ENCODE measurements around the gene ISG15.
"Not testable (repeated sequence)": the region's sequence is repeated elsewhere in the genome, so short reads cannot be mapped to it uniquely, and the experiment has no call there.

The ISG15 gene

DNA sequence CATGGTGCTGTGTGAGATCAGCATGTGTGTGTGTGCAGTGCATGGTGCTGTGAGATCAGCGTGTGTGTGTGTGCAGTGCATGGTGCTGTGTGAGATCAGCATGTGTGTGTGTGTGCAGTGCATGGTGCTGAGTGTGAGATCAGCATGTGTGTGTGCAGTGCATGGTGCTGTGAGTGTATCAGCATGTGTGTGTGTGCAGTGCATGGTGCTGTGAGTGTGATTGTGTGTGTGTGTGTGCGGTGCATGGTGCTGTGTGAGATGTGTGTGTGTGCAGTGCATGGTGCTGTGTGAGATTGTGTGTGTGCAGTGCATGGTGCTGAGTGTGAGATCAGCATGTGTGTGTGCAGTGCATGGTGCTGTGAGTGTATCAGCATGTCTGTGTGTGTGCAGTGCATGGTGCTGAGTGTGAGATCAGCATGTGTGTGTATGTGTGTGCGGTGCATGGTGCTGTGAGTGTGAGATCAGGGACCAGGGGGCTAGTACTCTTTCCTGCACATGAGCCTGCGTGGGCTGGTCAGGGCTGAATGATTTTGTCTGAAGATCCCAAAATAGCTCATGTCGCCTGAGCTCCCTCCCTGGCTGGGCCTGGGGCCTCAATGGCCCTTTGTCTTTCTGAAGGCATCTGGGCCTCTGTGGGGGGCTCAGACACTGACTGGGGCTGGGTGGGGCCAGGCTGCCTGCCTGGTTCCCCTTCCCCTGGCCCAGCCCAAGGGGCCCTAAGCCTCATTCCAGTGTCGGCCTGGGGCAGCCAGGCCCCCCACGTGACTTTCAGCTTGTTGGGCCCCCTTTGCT lies 17.8 kb downstream of the ISG15 start:
- DNase-seq = not testable (repeated sequence)

GRCh38 chr1:1031659-1032235 lies 18.4 kb downstream of the ISG15 start:
- no peak for DNase-seq

DNA sequence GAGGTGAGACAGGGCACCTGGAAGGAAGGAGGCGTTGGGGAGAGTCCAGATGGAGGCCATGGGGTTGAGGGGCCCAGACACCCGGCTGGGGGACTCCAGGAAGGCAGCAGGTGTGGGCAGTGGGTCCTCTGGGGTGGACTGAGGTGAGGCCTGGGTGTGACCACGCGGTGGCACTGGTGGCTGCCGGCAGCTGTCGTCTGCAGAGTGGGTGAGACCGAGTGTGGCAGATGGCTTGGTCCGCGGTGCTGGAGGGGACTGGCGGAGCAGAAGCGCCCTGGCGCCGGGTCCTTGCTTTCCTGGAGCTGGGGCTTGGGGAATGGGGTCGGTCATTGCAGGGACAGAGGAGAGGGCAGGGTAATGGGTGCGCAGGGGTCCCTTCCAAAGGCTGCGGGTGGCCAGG lies 19.1 kb downstream of the ISG15 start:
- peak; percentile 25 for DNase-seq

DNA sequence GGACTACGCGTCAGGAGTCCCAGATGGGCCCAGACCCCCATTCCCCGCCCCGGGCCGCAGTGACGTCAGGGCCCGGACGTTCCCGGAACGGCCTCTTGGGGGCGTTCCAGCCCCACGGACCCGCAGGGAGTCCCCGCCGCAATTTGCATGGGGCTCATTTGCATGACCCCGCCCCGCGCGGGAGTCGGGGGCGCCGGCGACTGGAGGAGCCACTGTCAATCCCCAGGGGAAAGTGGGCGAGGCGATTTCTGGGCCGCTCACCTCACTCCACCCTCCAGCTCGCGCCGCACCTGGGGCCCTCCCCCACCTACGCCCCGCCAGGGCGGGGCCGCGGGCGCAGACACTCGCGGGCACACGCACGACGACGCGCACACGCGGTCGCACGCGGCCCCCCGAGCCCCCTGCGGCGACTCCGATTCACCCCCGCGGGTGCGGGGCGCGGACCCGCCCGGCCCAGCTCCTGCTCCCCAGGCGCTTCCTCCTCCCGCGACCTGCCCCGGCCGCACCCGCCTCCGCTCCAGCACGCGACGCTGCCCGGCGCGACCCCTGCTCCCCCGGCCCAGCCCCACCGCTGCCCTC lies 19.8 kb downstream of the ISG15 start:
- DNase-seq = peak; percentile 94

GRCh38 chr1:1033731-1034438 lies 20.6 kb downstream of the ISG15 start:
- DNase-seq = peak; percentile 31

DNA sequence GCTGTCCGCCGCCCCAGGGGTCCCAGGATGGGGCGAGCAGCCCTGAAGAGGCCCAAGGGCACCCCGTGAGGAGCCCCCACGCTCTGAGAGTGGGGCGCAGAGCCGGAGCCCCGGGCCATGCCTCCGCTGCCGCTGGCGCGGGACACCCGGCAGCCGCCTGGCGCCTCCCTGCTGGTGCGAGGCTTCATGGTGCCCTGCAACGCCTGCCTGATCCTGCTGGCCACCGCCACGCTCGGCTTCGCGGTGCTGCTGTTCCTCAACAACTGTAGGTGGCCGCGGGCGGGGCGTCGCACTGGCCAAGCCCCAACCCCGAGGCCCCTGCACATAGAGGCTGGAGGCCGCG lies 21.1 kb downstream of the ISG15 start:
- no peak for DNase-seq

- no peak for DNase-seq
Observed at GRCh38 chr1:1035291-1035943, 22.1 kb downstream of the ISG15 start.

DNA sequence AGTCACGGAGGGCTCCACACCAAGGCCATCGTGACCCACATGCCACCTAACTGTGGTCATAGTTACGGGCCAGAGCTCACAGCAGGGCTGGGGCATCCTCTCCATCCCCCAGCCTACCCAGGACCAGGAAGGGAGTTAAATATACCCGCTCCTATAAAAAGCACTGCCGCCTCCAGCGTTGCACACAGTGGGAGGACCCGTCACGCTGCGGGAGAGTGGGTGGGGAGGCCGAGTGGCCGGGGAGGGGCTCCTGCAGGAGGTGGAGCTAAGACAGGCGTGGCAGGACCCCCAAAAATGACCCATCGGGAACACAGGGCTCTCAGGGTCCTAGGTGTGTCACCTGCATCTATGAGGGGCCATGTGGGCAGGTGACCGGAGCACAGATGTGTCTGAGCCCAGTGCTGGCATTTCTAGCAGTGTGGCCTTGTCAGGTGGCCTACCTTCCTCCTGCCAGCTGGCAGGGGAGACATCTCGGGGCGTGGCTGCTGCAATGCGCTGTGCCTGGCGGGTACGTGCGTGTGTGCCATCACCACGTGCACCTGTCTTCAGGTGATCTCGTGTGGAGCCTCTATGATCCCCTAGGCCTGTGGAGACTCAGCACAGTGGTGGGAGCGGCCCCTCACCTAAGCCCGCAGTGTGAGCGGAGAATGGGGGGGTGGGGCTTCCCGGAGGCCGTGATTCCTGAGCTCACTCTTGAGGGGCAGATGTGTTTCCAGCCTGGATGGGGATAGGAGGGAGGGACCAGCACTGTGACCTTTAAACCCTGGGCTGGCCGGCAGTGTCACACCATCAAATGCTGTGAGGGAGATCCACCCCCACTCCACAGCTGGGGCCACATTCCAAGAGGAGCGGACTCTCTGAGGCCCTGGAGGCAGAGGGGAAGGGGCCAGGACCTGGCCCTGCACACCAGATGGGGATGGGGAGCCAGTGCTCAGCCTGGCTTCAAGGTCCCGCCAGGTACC lies 24.4 kb downstream of the ISG15 start:
- no peak for DNase-seq

GRCh38 chr1:1038694-1039093 lies 25.4 kb downstream of the ISG15 start:
- DNase-seq = no peak

- no peak for DNase-seq
Observed at GRCh38 chr1:1039145-1039910, 26.0 kb downstream of the ISG15 start.

DNA sequence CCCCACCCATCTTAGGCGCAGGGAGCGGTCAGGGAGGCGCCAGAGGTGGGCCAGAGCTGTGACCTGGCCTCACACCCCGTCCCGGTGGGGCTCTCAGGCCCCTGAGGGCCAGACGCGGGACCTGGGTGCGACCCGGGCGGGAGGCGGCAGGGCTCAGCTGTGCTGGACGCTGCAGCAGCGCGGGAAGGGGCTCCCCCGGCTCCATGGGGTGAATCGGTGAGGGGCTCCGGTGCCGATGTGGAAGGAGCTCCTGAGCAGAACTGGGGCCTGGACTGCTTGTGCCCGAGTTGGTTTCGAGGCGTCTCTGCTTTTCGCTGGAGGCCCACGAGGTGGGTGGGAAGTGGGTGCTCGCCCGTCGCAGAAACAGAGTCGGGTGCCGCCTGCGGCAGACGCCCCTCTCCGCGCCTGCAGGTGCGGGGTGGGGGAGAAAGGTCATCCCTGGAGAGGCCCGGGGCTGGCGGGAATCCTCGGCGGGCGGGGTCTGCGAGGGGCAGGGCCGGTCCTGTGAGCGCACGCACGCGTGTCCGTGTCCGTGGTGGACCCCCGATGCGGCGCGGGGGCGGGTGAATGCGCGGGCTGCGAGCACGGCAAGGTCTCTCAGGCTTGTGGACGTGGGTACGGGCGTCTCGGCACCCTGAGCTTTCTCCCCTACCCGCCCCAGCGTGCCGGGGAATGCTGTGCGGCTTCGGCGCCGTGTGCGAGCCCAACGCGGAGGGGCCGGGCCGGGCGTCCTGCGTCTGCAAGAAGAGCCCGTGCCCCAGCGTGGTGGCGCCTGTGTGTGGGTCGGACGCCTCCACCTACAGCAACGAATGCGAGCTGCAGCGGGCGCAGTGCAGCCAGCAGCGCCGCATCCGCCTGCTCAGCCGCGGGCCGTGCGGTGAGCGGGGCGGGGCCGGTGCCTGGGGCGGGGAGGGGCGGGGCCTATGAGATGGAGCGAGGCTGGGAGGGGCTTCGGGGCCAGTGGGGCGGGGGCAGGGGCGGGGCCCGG lies 27.0 kb downstream of the ISG15 start:
- DNase-seq = peak; percentile 79

DNA sequence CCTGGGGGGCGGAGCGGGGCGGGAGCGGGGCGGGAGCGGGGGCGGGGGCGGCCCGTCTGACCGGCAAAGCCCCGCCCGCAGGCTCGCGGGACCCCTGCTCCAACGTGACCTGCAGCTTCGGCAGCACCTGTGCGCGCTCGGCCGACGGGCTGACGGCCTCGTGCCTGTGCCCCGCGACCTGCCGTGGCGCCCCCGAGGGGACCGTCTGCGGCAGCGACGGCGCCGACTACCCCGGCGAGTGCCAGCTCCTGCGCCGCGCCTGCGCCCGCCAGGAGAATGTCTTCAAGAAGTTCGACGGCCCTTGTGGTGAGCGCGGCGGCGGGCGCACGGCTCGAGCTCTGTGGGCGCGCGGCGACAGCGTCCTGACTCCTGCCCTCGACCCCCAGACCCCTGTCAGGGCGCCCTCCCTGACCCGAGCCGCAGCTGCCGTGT lies 27.8 kb downstream of the ISG15 start:
- no peak for DNase-seq

GRCh38 chr1:1041873-1042272 lies 28.6 kb downstream of the ISG15 start:
- no peak for DNase-seq

GRCh38 chr1:1042835-1043234 lies 29.5 kb downstream of the ISG15 start:
- no peak for DNase-seq

DNA sequence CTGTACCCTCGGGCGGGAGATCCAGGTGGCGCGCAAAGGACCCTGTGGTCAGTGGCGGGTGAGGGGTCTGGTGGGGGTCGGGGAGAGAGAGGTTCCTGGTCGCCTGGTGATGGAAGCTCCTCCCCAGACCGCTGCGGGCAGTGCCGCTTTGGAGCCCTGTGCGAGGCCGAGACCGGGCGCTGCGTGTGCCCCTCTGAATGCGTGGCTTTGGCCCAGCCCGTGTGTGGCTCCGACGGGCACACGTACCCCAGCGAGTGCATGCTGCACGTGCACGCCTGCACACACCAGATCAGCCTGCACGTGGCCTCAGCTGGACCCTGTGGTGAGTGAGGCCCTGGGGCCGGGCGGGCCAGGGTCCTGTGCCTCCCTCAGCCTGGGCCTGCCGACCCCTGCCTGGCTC lies 30.1 kb downstream of the ISG15 start:
- no peak for DNase-seq

- DNase-seq = no peak
Observed at GRCh38 chr1:1043921-1044320, 30.6 kb downstream of the ISG15 start.

- DNase-seq = no peak
Observed at GRCh38 chr1:1044455-1045078, 31.3 kb downstream of the ISG15 start.

DNA sequence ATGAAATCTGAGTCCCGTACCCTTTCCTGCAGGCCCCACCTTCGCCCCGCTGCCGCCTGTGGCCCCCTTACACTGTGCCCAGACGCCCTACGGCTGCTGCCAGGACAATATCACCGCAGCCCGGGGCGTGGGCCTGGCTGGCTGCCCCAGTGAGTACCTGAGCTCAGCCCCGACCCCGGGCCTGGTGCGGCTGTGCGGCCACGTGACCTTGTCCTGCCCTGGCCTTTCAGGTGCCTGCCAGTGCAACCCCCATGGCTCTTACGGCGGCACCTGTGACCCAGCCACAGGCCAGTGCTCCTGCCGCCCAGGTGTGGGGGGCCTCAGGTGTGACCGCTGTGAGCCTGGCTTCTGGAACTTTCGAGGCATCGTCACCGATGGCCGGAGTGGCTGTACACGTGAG lies 31.8 kb downstream of the ISG15 start:
- no peak for DNase-seq

DNA sequence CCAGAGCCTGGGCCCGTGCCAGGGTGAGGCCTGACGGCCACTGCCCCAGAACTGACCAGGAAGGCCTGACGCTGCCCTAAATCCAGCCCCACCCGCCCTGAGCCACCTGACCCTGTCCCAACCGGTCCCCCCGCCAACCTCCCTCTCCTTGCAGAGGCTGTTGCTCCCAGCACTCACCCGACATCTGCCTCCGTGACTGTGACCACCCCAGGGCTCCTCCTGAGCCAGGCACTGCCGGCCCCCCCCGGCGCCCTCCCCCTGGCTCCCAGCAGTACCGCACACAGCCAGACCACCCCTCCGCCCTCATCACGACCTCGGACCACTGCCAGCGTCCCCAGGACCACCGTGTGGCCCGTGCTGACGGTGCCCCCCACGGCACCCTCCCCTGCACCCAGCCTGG lies 32.9 kb downstream of the ISG15 start:
- DNase-seq = no peak

DNA sequence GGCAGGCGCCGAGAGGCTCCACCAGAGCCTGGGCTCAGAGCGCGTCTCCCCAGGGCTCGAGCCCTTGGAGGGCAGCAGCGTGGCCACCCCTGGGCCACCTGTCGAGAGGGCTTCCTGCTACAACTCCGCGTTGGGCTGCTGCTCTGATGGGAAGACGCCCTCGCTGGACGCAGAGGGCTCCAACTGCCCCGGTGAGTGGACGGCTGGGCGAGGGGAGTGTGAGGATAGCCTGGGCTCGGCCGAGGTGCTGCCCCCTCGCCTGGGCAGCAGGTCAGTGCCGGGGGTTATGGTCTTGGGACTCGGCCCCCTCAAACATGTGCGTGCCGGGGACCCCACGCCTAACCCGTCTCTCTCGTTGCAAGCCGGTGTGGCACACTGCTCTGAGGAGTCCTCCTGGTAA lies 33.5 kb downstream of the ISG15 start:
- DNase-seq = no peak

Data from NCI-H345 (cell line).